AG09319 (cell line): ENCODE results near the gene RSRC1.

Experiments
- DNase-seq: peaks from one replicate; pipeline ENCODE4 v3.0.0-alpha.2; 2010; ENCODE audit warnings: low read depth; ENCODE audit errors: extremely low read depth
- CTCF ChIP-seq: IDR thresholded peaks from 2 replicates; pipeline ENCODE4 v1.5.1; 2011; ENCODE audit warnings: low read depth, mild to moderate bottlenecking, inconsistent platforms, low read length, moderate library complexity

Gene RSRC1

GRCh38 chr3:158403013-158403412, 293.1 kb downstream of the RSRC1 start:
- DNase-seq: no peak

GRCh38 chr3:158404131-158404718, 294.3 kb downstream of the RSRC1 start:
- no peak for DNase-seq
- TF ChIP-seq CTCF: no peak

More at GRCh38 chr3:158403013-158403412, 293.1 kb downstream of the RSRC1 start:
- TF ChIP-seq CTCF: no peak

- TF ChIP-seq CTCF: no peak
- no peak for DNase-seq
These were observed 295.6 kb downstream of the RSRC1 start for GRCh38 chr3:158405507-158405906.

GRCh38 chr3:158407844-158408517, 298.1 kb downstream of the RSRC1 start:
- no peak for DNase-seq
- no peak for TF ChIP-seq CTCF

- peak; percentile 16 for DNase-seq
These were observed 298.6 kb downstream of the RSRC1 start for GRCh38 chr3:158408518-158408897.

- DNase-seq: no peak
- no peak for TF ChIP-seq CTCF
These were observed 308.1 kb downstream of the RSRC1 start for GRCh38 chr3:158418035-158418434.

- no peak for TF ChIP-seq CTCF
- no peak for DNase-seq
These were observed 310.1 kb downstream of the RSRC1 start for GRCh38 chr3:158419820-158420653.
